Measurements from ENCODE around the gene CD63. TPM values are rescaled to one million over a fixed set of nuclear protein-coding genes. Genes with fewer than 3 reads are reported as not detected.

The CD63 gene
- total and polyA plus RNA-seq, 2 of the 13 experiments (the other 11 are each of a cell fraction or from before 2014, with no cell fraction given): 234 to 277 TPM

GRCh38 chr12:55736780-55737580 is 8.2 kb upstream of the CD63 start (continued):
- TF ChIP-seq ZNF629 (CRISPR knock-in tag; conservative IDR thresholded peaks at IDR 0.05) (peak; percentile 61), PATZ1 (CRISPR knock-in tag; IDR thresholded peaks at IDR 0.05) (peak; percentile 58), RARA (CRISPR knock-in tag; IDR thresholded peaks at IDR 0.05) (no peak), MAFF (IDR thresholded peaks at IDR 0.05; ENCODE audit: low read depth, low read length) (peak; percentile 78), ZFP41 (CRISPR knock-in tag; IDR thresholded peaks at IDR 0.05; ENCODE audit: borderline replicate concordance) (no peak), ZNF230 (CRISPR knock-in tag; IDR thresholded peaks at IDR 0.05) (peak; percentile 70; the same call in 1 of the 2 replicates), ZBTB7B (CRISPR knock-in tag; IDR thresholded peaks at IDR 0.05) (peak; percentile 33; the same call in 1 of the 2 replicates), THRA (CRISPR knock-in tag; IDR thresholded peaks at IDR 0.05; ENCODE audit: borderline replicate concordance) (0 out of 2 replicates have a peak, but pooled peaks have one; percentile 26), TIGD3 (CRISPR knock-in tag; IDR thresholded peaks at IDR 0.05; ENCODE audit: borderline replicate concordance) (no peak), ZNF121 (CRISPR knock-in tag; IDR thresholded peaks at IDR 0.05) (0 out of 2 replicates have a peak, but pooled peaks have one; percentile 23), HMGXB4 (CRISPR knock-in tag; IDR thresholded peaks at IDR 0.05; ENCODE audit: borderline replicate concordance in 1 of 2, low read depth in 1 of 2) (peak; percentile 83 to 93), MIXL1 (CRISPR knock-in tag; IDR thresholded peaks at IDR 0.05) (peak; percentile 71; the same call in 1 of the 2 replicates), MXI1 (IDR thresholded peaks at IDR 0.05; ENCODE audit: borderline replicate concordance, low read depth, low read length) (peak; percentile 37; the same call in 1 of the 3 replicates), ZNF430 (CRISPR knock-in tag; IDR thresholded peaks at IDR 0.05) (no peak), ZBTB25 (CRISPR knock-in tag; IDR thresholded peaks at IDR 0.05) (peak; percentile 44; the same call in 1 of the 2 replicates), SOX5 (CRISPR knock-in tag; IDR thresholded peaks at IDR 0.05; ENCODE audit: borderline replicate concordance) (no peak), MLX (CRISPR knock-in tag; IDR thresholded peaks at IDR 0.05) (0 out of 2 replicates have a peak, but pooled peaks have one; percentile 29), MAFG (CRISPR knock-in tag; IDR thresholded peaks at IDR 0.05) (peak; percentile 59; the same call in 1 of the 2 replicates), SAP130 (CRISPR knock-in tag; IDR thresholded peaks at IDR 0.05; ENCODE audit: low read depth) (peak; percentile 86), ZNF761 (CRISPR knock-in tag; conservative IDR thresholded peaks at IDR 0.05) (0 out of 2 replicates have a peak, but pooled peaks have one; percentile 55), POGZ (CRISPR knock-in tag; IDR thresholded peaks at IDR 0.05) (no peak)

Data from HepG2 (cell line).